HG02885 (cell line): ENCODE results near the gene WIPF3.

Experiments
- ATAC-seq: cut with Tn5 transposase; IDR thresholded peaks from one replicate; pipeline ENCODE4 v1.9.1; 2021; ENCODE audit warnings: mild to moderate bottlenecking; ENCODE audit not compliant: unreplicated experiment, poor library complexity

WIPF3 gene

GRCh38 chr7:29843726-29844125 is 37.4 kb downstream of the WIPF3 start:
- no peak for ATAC-seq

DNA sequence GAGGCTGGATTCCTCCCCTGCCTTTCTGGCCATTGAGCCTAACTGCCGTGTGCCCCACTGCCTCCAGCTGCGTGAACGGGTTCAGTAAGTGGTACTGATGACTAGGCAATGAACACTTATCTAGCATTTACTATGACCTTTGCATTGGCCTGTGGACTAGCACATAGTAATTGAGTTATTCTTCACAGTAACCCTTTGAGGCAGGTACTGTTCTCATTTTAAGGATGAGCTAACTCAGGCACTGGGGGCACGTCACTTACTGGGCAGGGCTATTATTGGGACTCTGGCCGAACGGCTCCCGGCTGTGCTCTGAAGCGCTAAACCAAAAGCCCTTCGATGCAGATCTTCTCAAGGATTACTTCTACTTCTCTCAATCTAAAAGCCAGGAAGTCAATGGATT is 38.3 kb downstream of the WIPF3 start:
- no peak for ATAC-seq

- no peak for ATAC-seq
Observed at GRCh38 chr7:29847496-29847895, 41.2 kb downstream of the WIPF3 start.

- ATAC-seq: no peak
Observed at GRCh38 chr7:29847916-29848315, 41.6 kb downstream of the WIPF3 start.

GRCh38 chr7:29848941-29849340 is 42.6 kb downstream of the WIPF3 start:
- no peak for ATAC-seq

DNA sequence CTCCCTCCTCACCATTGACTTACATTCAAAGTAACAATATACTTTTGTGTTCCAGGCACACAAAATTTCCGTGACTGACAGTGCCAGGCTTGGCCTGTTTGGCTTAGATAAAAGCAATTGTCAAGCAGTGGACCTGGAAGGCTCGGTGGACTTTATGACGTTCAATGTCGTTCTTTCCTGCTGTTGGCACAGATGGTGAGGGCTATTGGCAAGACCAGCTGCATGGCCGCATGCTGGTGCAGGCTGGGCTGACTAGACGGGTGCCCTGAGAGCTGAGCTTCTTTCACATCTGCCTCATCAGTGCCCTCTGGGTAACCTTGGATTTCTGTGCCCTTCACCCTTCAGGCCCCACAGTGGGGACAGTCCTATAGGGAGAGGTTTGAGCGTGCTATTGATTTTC is 45.2 kb downstream of the WIPF3 start:
- no peak for ATAC-seq

- no peak for ATAC-seq
Observed at GRCh38 chr7:29852457-29852856, 46.1 kb downstream of the WIPF3 start.

- no peak for ATAC-seq
Observed at GRCh38 chr7:29853072-29853471, 46.8 kb downstream of the WIPF3 start.

DNA sequence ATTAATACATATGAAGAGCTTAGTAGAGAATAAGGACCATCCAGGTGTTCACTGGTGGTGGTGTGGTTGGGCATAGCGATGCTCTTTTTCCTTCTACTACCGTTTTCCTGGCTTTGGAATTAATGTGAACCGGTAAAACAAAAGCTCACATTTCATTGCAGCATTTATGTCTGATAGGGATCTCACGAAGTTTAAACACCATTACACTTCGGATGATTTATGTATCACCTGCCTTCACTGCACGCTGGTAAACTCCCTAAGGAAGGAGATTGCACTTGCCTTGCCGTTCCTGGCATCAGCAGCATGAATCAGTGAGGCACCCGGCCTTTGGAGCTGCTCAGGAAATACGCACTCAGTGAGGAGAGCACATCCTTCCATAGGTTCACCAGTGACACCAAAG is 47.5 kb downstream of the WIPF3 start:
- no peak for ATAC-seq

DNA sequence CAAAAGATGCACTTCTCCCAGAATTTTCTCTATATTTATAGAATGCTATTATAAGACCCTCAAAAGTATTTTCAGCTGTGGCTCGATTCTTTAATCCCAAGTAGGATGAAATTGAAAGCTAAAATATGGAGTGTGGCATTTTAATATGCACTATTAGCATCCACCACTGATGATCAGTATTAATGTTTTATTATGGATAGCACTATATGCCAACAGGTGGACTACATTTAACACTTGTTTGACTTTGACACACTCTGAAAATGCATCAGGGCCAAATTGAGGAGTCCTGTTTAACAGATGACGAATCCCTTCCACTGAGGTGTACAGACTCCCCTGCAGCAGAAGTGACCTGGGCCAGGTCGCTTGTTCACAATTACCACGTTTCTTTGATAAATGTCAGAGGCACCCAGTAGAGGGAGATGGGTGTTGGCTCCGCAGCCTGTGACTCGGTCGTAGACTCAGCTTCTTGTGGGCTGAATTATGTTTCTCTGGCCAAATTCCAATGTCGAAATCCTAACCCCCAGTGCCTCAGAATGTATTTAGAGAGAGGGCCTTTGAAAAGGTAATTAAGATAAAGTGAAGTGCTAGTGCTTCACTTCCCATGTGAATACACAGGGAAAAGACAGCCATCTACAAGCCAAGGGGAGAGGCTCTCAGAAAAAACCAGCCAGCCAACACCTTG is 48.1 kb downstream of the WIPF3 start:
- ATAC-seq: no peak

DNA sequence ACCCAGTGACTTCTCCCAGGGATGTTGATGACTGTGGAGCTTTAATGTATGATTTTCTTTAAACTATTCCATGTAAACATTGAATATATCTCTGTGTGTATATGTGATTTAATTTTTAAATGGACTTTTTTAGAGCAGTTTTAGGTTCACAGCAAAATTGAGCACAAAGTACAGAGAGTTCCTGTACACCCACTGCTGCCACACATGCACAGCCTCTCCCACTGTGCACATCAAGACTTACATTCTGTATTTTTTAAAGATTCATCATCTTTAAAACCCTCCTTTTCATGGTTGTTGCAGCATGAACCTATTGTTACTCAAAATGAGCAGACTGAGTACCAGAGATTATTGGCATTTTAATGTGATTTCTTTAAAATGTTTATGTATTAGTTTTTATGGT is 51.3 kb downstream of the WIPF3 start:
- ATAC-seq: no peak

- ATAC-seq: no peak
Observed at GRCh38 chr7:29858191-29858951, 52.1 kb downstream of the WIPF3 start.

DNA sequence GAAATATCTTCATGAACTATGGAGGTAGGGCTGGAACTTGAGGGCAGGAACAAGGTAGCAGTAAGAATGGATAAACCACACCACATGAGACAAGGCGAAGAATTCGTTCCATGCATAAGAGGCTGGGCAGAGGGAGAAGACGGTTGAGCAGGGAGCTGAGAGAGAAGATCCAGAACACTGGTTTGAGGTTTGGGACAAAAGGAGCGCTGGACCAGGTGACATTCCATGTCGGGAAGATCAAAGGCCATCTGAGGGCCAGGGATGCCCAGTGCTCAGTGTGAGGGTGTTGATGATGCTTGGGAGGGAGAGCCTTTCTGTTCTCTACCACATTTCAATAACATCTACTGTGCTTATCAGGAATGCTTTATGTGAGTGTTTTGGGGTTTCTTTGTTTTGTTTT is 52.8 kb downstream of the WIPF3 start:
- no peak for ATAC-seq

DNA sequence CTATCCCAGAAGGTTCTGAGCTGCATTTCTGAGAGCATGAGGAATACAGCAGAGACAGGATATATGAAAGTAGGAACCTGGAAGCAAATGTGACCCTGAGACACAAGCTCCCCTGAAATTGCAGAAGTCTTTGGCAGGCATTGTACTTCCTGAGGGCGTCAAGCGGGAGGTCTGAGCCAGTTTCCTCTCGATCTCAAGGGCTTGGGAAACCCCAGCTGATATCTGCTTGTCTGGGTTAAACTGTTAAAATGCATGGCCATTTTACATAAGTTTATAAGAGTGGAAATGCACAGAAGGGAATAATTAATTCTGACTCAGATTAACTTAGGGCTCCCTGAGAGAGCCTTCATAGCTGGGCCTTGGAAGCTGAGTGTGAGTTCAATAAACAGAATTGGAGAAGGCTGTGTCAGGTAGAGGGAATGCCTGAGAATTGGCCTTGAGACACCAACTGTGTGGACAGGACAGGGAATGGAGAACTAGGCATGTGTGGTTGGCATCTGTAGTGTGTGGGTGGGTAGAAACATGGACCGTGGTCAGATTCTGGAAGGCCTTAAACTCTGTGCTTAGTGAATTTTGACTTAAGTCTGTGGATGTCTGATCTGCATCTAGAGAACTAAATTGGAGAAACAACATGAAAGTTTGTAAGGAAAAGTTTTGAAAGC is 53.3 kb downstream of the WIPF3 start:
- ATAC-seq: no peak

- ATAC-seq: no peak
Observed at GRCh38 chr7:29860186-29860585, 53.9 kb downstream of the WIPF3 start.

- ATAC-seq: no peak
Observed at GRCh38 chr7:29861884-29862283, 55.6 kb downstream of the WIPF3 start.

GRCh38 chr7:29864656-29865055 is 58.3 kb downstream of the WIPF3 start:
- ATAC-seq: no peak

GRCh38 chr7:29865526-29865925 is 59.2 kb downstream of the WIPF3 start:
- no peak for ATAC-seq

- no peak for ATAC-seq
Observed at GRCh38 chr7:29866490-29866930, 60.2 kb downstream of the WIPF3 start.

- no peak for ATAC-seq
Observed at GRCh38 chr7:29871787-29872398, 65.6 kb downstream of the WIPF3 start.
